HG02938 (cell line): Measurements from ENCODE around the gene CCDC171.

Experiments used
- ATAC-seq: cut with Tn5 transposase; IDR thresholded peaks from one replicate; pipeline ENCODE4 v1.9.1; 2021; ENCODE audit warnings: mild to moderate bottlenecking, moderate library complexity; ENCODE audit not compliant: unreplicated experiment

CCDC171 gene

DNA sequence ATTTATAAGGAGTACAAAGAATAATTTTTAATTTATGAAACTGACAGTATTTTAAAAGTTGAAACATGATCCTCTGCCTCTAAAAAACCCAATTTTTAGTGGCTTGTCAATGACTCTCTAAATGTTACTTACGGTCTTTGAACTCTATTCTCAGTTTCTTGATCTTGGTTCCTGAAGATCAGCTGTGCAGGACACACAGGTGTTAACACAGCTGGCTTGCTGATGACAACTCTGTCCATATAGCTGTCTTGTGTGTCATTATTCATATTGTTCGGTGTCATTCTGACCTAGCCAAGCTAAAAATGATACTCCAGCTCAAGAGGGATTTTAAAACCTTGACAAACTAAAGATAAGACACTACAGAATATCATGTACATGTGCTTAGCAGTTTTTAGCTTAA is 314.5 kb downstream of the CCDC171 start:
- ATAC-seq, result peak; percentile 45

DNA sequence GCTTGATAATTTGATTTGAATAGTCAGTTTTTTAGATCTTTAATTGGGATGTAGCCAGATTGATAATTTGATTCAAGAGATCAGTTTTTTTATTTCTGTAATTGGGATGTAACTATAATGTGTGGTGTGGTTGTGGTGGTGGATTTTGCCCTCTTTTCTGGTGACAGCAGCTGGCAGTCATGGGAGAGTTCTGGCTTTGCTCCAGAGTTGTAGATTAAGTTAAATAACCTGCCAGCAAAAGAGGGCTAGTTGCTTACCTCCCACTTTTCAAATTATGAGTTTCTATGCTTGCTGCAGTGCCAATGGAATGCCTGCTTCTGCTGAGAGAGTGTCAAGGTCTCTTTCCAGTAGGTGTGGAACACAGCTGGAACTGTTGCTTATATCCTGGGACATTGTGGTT is 315.1 kb downstream of the CCDC171 start:
- no peak for ATAC-seq

DNA sequence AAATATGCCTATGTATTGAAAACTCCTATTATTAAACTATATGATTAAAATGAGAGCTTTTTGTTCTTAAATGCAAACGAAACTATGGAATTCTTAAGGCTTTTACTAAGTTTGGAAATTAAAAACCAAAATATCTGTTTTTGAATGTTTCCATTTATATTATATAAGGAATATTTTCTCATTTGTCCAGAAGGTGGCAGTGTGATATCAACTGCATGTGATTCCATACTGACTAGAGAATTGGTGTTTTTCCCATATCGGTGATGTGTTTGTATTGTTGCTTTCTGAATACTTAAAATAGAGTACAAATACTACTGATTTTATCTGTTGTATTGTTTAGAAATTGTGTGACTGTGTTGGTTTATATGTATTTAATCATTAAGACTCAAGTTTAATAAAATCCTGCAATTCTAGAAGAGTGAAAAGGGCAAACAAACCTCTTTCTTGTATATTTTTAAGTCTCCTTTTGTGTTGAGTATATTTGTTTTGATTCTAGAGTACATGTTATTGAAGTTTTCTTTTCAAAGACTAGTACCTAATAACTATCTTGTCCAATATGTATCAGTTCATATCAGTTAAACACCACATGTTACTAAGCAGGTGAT is 320.8 kb downstream of the CCDC171 start:
- peak; percentile 60 for ATAC-seq

DNA sequence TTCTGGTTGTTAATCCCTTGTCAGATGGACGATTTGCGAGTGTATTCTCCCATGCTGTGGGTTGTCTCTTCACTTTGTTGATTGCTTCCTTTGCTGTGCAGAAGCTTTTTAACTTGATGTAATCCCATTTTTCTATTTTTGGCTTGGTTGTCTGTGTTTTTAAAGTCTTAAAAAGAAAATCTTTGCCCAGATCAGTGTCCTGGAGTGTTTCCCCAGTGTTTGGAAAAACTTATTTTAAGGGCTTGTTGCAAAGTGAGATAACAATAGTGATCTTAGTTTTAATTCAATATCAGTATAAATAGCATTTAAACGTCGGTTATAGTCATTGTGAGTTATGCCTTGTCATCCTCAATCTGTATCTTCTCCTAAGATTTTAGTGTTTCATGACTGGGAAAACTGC is 329.5 kb downstream of the CCDC171 start:
- ATAC-seq, result no peak

DNA sequence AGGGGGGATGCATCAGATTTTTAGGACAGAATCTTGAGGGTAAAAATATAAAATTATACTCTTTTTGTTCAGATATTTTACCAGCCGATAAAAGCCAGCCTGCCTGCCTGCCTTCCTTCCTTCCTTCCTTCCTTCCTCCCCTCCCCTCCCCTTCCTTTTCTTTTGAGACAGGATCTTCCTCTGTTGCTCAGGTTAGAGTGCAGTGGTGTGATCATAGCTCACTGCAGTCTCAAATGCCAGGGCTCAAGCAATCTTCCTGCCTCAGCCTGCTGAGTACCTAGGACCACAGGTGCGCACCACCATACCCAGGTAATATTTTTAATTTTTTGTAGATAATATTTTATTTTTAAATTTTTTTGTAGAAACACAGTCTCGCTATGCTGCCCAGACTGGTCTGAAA is 330.0 kb downstream of the CCDC171 start:
- ATAC-seq, result no peak

DNA sequence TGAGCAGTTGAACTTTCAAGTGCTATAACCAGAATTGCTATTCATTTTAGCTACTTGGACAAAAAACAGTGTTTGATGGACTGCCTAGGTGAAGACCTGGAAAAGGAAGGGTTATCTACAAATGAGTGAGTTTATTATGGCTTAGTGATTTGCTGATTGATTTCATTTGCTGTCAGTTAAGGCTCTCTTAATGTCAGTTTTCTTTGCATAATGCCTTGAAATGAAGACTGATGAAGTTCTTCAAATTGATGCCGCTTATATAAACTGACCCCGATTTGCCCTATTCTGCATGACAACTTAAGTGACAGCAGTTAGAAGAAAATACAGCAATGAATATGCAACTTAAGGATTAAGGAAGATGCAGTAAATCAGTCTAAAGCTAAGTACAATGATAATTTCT is 332.6 kb downstream of the CCDC171 start:
- ATAC-seq, result no peak

DNA sequence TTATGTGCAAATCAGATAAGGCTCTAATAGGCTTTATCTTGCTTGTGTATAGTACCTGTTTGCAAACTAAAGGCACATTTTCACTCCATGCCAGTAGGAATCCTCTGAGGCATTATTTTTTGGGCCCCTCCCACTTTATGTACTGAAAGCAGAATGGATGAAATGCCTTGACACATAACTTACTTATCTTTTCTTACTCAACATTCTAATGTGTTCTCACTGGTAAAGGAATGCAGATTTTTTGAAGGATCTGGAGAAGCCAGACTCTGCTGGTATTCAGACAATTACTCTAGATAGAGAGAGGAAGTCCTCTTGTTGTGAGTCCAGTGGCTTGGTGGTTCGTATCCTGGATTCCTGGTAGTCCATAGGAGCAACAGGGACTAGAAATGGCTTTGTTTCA is 336.7 kb downstream of the CCDC171 start:
- ATAC-seq, result no peak

DNA sequence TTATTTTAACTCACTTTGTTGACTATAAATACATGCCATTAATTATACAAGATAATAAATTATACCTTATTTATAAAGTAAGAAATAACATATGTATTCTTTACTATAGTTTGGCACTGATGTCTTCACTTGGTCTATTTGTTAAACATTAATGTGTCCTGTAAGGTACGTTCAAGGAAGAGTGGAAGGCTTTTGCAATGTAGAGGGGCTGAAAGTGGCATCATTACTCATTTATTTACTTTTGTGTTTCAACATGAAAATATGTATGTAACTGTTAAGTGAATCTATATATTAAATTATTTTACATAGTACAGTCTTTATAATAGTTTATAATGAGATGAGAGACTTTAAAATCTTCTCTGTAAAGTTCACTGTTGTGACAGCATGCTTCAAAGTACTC is 348.7 kb downstream of the CCDC171 start:
- no peak for ATAC-seq

DNA sequence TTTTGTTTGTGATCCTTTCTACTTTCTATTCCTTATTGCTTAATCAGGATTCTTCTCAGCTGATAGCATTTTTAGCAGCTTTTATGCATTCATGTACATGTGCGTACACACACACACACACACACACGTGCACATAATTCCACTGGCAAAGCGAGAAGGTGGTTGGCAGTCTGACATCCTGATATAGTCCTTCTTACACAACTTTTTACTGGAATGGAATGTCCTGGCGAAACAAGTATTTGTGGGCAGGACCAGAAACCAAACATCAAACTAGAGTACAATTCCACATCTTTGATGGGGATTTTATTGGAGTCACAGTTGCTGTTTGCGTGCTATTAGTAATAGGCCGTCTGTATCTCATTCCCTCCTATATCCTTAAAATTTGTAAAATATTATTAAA is 356.5 kb downstream of the CCDC171 start:
- ATAC-seq, result no peak

DNA sequence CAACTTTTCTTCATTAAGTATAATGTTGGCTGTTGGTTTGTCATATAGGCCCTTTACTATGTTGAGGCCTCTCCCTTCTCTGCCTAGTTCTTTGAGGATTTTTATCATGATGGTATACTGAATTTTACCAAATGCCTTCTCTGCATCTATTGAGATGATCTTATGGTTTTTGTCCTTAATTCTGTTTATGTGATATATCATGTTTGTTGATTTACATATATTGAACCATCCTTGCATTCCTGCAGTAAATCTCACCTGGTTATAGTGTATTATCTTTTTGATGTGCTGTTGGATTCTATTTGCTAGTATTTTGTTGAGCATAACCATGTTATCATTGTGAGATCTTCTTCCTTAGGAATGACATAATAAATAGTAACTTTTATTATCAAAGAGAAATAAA is 362.9 kb downstream of the CCDC171 start:
- ATAC-seq, result no peak

DNA sequence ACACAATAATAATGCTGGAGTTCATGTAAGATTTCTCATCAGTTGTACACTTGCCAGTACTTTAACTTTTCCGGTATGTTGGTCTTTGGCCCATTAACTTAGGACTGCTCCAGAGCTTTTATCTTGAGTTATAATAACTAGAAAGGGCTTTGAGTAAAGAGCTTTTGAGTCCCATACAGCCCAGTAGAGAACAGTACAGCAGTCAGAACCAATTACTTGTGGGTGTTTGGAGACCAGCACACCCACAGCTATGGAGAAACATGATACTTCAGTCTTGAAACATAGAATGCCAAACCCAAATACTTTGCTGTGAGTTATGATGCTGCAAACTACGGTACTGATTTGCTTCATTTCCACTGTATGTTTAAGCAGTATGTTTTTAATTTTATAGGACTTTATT is 374.3 kb downstream of the CCDC171 start:
- no peak for ATAC-seq

DNA sequence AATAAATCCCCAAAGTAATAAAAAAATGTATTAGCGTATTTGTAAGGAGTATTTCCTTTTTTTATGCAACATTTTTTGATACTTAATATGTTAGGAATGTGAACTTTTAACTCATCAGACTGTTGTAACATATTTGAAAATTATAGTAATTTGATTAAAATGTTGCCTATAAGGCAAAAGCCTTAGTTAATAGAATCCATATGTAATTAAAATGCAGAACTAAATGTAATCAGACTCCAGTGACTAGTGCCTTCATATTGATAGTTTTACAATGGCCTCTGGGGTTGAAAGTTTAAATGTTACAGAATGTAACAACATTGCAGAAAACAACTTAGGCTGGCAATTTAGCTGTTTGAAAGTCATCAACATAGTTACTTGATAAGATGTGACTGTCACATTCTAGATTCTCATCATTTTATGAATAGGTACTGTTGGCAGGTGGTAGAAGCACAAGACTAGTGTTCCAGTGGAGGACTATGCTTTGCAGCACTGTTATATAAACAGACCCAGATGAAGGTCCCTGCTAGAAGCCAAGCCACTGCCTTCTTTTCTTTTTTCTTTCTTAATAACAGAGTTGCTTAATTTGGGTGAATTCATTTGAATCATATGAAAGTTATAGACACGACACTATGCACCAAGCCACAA is 382.9 kb downstream of the CCDC171 start:
- no peak for ATAC-seq

DNA sequence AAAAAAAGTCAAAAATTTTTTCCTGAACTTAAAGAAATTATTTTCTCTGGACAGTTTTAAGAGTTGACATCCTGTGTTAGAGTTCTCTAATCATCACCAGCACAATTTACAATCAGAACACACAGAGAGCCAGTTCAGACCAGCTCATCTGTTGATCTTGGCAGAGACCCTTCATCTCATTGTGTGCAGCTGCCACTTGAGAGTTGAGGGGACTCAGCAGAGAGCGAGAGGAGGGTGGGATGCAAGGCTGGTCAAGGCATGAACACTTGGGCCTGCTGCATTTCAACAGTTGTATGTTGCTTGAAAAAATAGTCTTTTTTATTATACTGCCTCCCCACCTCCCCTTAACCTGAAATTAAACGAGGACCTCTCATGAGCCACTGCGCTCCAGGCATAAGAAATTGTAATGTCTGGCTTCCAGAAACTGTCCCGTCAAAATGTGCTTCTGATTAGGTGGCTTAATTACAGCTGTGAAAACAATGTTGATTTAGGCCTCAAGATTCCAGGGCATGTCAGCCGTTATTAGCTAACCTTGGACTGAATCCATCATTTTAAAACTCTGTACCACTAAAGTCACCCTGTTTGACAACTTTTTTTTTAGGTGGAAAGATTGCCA is 383.6 kb downstream of the CCDC171 start:
- ATAC-seq, result no peak

DNA sequence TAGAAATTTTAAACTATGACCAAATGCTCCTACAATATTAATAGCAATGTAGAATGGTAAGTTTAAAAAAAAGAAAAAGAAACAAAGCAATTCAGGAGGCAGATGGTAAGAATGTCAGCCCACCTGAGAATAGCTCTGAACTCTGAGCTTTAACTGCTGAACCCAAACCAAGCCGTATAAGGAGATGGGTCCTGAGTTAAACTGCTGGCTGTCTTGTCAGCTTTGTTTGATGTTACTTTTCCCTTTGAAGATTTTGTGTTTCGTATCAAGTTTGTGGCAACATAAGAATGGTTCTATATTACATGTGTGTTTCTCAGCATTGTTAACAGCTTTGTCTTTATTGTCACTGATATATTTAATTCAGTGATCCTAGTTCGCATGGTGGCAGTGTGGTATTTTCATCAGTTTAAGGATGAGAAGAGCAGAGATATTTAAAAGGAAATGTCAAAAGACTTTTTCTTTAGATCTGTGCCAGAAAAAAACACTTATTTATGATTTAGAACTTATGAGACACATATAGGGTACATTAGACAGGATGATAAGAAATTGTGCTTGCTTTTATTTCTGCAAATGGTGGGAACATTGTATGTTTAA is 390.1 kb downstream of the CCDC171 start:
- no peak for ATAC-seq

DNA sequence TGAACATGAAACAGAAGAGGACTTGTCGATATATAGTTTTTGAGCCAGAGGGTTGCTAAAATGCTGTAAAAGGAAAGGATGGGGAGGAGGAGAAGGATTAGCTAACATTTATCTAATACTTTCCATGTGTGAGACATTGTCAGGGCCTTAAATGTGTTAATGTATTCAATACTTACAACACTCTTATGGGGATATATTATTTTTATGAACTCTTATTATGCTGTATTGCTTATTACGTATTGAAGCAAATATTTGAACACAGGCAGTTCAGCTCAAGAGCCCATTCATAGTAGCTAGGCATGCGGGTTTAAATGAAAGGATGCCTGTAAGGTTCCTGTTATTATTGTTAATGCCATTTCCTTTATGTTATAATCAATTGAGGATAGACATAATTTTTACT is 391.5 kb downstream of the CCDC171 start:
- no peak for ATAC-seq

DNA sequence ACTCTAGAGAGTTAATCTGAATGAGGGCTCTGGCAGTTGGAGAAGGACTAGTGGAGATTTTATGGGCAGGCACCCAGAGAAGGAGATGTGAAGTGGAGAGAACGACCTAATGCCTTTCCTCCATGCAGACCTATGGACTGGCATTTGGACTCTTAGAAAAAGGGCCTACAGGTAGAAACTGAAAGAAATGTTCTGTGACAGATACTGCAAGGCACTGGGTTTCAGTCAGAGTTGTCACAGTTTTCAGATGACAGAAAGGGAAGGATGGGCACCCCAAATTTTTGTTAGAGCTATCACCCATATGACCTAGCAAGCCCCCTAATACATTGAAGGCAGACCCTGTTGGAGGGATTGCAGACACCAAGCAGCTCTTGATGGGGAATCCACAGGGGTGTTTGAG is 406.8 kb downstream of the CCDC171 start:
- no peak for ATAC-seq

DNA sequence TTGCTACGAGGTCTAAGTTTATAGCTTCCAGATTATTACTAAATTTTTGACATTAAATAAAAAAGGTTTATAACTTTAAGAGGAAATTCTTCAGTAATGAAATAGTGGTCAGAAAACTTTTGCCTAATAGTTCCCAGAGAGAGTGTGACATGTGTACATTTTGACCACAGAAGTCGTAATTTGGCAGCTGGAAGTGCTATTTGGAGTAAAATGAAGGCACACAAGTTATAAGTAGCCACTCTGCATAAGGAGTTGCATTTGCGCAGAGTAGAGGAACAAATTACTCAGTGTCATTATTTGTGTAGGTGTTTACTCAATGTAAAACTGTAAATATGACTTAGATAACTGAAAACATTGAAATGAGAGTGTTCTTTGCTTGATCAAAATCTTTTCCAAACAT is 408.4 kb downstream of the CCDC171 start:
- ATAC-seq, result no peak

DNA sequence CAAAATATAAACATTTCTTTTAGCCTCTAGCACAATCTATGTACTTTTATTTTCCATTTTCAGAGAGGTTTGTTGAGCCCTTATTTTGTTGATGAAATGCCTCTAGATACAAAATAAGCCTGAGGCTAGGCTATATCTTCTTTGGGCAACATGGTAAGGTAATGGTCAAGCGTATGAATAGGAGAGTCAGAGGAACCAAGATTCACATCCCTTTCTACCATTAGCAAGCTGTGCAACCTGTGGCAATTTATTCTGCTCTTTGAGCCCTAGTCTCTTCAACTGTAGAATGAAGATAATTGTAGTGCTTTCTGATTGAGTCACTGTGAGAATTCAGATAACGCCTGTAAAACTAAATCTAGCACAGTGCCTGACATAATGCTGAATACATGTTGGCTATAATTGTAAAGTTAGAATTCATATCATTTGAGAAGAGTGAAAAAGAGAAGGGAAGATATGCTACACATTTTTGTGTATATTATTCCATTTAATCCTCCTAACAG is 412.5 kb downstream of the CCDC171 start:
- no peak for ATAC-seq

DNA sequence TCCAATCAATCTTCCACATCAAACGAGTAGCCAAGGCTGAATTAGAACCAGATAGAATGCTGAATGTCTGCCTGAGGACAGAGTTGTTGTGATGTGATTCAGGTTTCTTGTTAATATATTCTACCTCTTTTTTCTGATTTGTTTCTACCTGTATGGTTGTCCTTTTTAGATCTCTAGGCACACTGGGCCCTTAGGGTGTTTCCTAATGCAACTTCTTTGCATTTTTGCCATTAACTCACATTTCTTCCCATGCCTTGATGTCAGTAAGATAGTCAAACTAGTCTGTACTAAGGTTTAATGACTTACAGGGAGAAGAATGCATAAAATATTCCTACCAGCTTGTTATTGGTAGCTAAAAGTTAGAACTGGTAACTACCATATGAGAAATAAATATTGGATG is 413.6 kb downstream of the CCDC171 start:
- ATAC-seq, result no peak

DNA sequence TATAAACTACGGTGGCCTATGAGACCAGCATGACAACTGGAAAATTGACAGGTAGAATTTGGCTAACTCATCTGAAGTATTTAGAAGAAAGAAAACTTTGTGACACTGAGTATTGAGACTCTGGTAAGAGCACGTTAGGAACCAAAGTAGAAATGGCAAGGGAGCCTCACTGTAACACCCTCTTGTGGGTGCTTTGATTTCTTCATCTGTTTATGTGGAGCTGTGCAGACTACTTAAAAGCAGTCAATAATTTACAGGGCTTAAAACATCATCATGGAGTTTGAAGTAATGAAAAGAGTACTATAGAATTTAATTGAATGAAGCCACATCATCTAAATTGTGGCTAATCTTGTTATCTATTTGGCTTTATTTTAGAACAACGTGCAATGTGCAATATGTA is 414.2 kb downstream of the CCDC171 start:
- no peak for ATAC-seq

DNA sequence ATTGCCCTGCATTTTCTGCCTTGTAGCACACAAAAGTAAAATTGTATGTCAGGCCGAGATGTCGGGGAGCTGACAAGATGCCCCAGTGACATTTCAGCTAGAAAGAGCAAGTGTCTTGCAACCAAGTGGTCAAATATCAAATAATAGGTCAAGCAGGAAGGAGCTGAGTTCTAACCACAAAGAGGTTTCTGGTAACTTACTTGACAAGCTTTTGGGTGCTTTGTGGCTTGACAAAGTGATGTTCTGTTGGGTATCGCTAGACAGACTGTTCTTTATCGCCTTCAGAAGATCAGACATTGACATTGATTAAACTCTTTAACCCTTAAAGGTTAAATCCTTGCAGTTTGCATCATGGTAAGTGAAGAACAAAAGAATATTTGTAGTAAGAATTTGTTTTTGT is 419.9 kb downstream of the CCDC171 start:
- no peak for ATAC-seq

DNA sequence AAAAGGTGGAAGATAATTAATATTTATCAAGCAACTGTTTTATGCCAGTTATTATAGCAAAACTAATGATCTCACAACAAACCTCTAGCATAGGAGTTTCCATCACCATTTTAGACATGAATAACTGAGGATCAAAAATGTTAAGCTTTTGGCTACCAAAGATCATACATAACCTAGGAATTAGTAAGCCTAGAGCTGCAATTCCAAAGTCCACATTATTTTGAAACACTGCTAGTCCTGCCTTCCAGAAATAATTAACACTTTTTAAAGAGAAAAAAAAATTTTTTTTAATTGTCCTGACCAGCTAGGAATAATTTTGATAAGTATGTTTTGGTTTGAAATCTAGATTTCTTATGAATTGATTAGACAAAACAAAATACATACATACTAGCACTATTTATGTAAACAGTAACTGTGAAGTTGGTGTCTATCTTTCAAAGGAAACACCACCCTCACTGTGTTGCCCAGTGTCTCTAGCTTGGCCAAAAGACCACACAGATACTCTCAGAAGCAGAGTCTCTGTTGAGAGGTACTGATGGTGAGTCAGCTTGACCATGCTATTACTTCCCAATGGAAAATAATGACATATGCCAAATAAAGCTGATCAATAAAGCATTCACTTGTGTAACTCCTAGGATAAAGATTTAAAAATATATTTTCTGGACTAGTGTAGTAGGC is 422.4 kb downstream of the CCDC171 start:
- ATAC-seq, result no peak
